K562 (cell line): ENCODE data around the gene EPS8L1. TPM values are rescaled to one million over a fixed set of nuclear protein-coding genes. Genes with fewer than 3 reads are reported as not detected.

Source experiments
- ATAC-seq: fragments of 200-7000 bp; cut with Tn5 transposase; 3 replicates; pipeline ENCODE4 v1.9.1; 2020; ENCODE audit warnings: moderate library complexity
- BruUV-seq: library from RNA; stranded (reverse); fragments of 400-500 nt; replicated peaks from 2 replicates; lab custom pipeline; 2021; lab: Mats Ljungman, UMichigan
- CTCF ChIA-PET: fragments of 300-600 bp; formaldehyde crosslinking; extraction: SDS; loops from one replicate; lab custom pipeline; 2021; ENCODE audit warnings: low intra/inter-chr PET ratio; lab: Yijun Ruan, JAX
- POLR2A ChIA-PET: fragments of 300-600, 350-650 bp; sonication (Branson Sonifier 250); formaldehyde crosslinking; extraction: SDS; loops from one replicate; lab custom pipeline; 2021; ENCODE audit warnings: antibody characterized with exemption, inconsistent platforms; lab: Yijun Ruan, JAX
- DNase-seq, 4 experiments: peaks; one replicate each; pipeline versions ENCODE4 v3.0.0 to v3.0.0-alpha.2; 2011 to 2018; ENCODE audit warnings: low spot score in 3 of 4, mixed read lengths in 3 of 4; ENCODE audit errors: extremely low read depth in 1 of 4
- FAIRE-seq: peaks from 2 replicates; lab custom pipeline; 2011; peaks lifted over from hg19 to GRCh38; lab: Jason Lieb, UNC
- H2AFZ ChIP-seq: 2 replicates; pipeline ENCODE4 v1.6.0; 2011; ENCODE audit warnings: low read depth, low read length, control low read depth, inconsistent platforms
- H3K27ac ChIP-seq: fragments of 200-600 bp; 3 replicates; pipeline ENCODE4 v1.8.0; 2011; ENCODE audit warnings: low read depth, mild to moderate bottlenecking, control low read depth, inconsistent platforms, low read length, moderate library complexity, mixed read lengths; ENCODE audit errors: extremely low read depth
- H3K27me3 ChIP-seq, 2 experiments: fragments of 300-600 bp in 1 of 2; 2 replicates in 1 of 2; 3 replicates in 1 of 2; pipeline versions ENCODE4 v1.6.0 to v1.8.0; 2011; ENCODE audit warnings: inconsistent platforms in 2 of 2, low read length in 2 of 2, mild to moderate bottlenecking in 1 of 2, mixed read lengths in 1 of 2, moderate library complexity in 1 of 2; ENCODE audit not compliant: control insufficient read depth in 2 of 2, insufficient read depth in 2 of 2
- H3K36me3 ChIP-seq: fragments of 300-600 bp; 3 replicates; pipeline ENCODE4 v1.8.0; 2011; ENCODE audit warnings: mild to moderate bottlenecking, low read length, inconsistent platforms; ENCODE audit not compliant: control insufficient read depth, insufficient read depth
- H3K4me1 ChIP-seq, 2 experiments: fragments of 200-600 bp in 1 of 2; replicated peaks in 1 of 2; 2 replicates in 1 of 2; 3 replicates in 1 of 2; pipeline versions ENCODE4 v1.5.1 to v1.8.0; 2011; ENCODE audit warnings: inconsistent platforms in 2 of 2, low read length in 2 of 2, mild to moderate bottlenecking in 1 of 2, mixed read lengths in 1 of 2, moderate library complexity in 1 of 2; ENCODE audit not compliant: control insufficient read depth in 2 of 2, insufficient read depth in 2 of 2
- H3K4me2 ChIP-seq: 2 replicates; pipeline ENCODE4 v1.6.1; 2011; ENCODE audit warnings: low read length, control low read depth, inconsistent platforms, mixed read lengths; ENCODE audit not compliant: insufficient read depth
- H3K4me3 ChIP-seq: fragments of 200-600 bp; sonication (generic), shearing (Covaris generic); 2 replicates; pipeline ENCODE4 v1.5.1; 2016; ENCODE audit warnings: control low read depth, inconsistent platforms
- H3K79me2 ChIP-seq: fragments of 200-600 bp; 3 replicates; pipeline ENCODE4 v1.8.0; 2011; ENCODE audit warnings: low read length, inconsistent platforms; ENCODE audit not compliant: control insufficient read depth, insufficient read depth
- H3K9ac ChIP-seq, 2 experiments: 2 replicates each; pipeline versions ENCODE4 v1.6.0 to v1.6.1; 2011; ENCODE audit warnings: low read depth in 2 of 2, low read length in 2 of 2, control low read depth in 1 of 2, inconsistent platforms in 1 of 2, mild to moderate bottlenecking in 1 of 2, mixed read lengths in 1 of 2; ENCODE audit not compliant: insufficient read depth in 1 of 2
- H3K9me1 ChIP-seq: one replicate; pipeline ENCODE4 v1.6.0; 2011; ENCODE audit warnings: inconsistent platforms, mild to moderate bottlenecking, low read length, moderate library complexity; ENCODE audit not compliant: control insufficient read depth, insufficient read depth
- H3K9me3 ChIP-seq: replicated peaks from 2 replicates; pipeline ENCODE4 v1.5.1; 2011; ENCODE audit warnings: low read depth, low read length, inconsistent platforms; ENCODE audit not compliant: control insufficient read depth, insufficient read depth
- H4K20me1 ChIP-seq: replicated peaks from 2 replicates; pipeline ENCODE4 v1.6.1; 2011; ENCODE audit warnings: low read length, inconsistent platforms, mixed read lengths; ENCODE audit not compliant: control insufficient read depth, insufficient read depth
- ADNP ChIP-seq: fragments of 200-800 bp; sonication (Bioruptor generic); IDR thresholded peaks from 2 replicates; pipeline ENCODE4 v1.6.1; 2016; ENCODE audit warnings: missing genetic modification characterization, missing compliant biosample characterization
- ARNT ChIP-seq, 2 experiments: fragments of 450-650 bp; IDR thresholded peaks; 2 replicates each; pipeline ENCODE4 v1.6.1; 2016; ENCODE audit warnings: mild to moderate bottlenecking in 1 of 2
- ATF1 ChIP-seq, 2 experiments: fragments of 450-650 bp in 1 of 2; IDR thresholded peaks; 2 replicates each; pipeline ENCODE4 v1.6.1; 2016; ENCODE audit warnings: missing compliant biosample characterization in 1 of 2, missing genetic modification characterization in 1 of 2
- CEBPG ChIP-seq, 3 experiments: fragments of 200-800 bp in 1 of 3; sonication (Bioruptor generic) in 1 of 3; sonication (generic) in 1 of 3; formaldehyde crosslinking in 1 of 3; IDR thresholded peaks in 2 of 3; conservative IDR thresholded peaks in 1 of 3; 2 replicates each; pipeline versions ENCODE4 v1.6.1 to v1.8.0; 2016 to 2022; ENCODE audit warnings: missing compliant biosample characterization in 2 of 3, missing genetic modification characterization in 2 of 3, mild to moderate bottlenecking in 1 of 3, missing genetic modification reagents in 1 of 3
- ILF3 ChIP-seq: fragments of 450-650 bp; IDR thresholded peaks from 2 replicates; pipeline ENCODE4 v1.6.1; 2018; ENCODE audit warnings: antibody characterized with exemption, mild to moderate bottlenecking, moderate library complexity, borderline replicate concordance
- NCOA1 ChIP-seq: fragments of 450-650 bp; IDR thresholded peaks from 2 replicates; pipeline ENCODE4 v1.6.1; 2016; ENCODE audit warnings: low read depth
- ZNF57 ChIP-seq: fragments of 450-650 bp; formaldehyde crosslinking; IDR thresholded peaks from 2 replicates; pipeline ENCODE4 v1.4.0; 2020; ENCODE audit warnings: mild to moderate bottlenecking, moderate library complexity
- WGBS: fragments of 100-300 bp; shearing (Covaris generic); methylation state at CpG from one replicate; pipeline ENCODE4 v1.1.6; 2016; ENCODE audit warnings: low coverage, mixed read lengths; ENCODE audit not compliant: insufficient coverage; ENCODE audit errors: missing lambda C conversion rate; 5-methylcytosine and 5-hydroxymethylcytosine counted together
- in situ Hi-C: fragments of 300-500 bp; cut with MboI; formaldehyde crosslinking; loops from 4 replicates; pipeline ENCODE4 v1.15.0; 2018; ENCODE audit warnings: inconsistent platforms, mixed read lengths
- intact Hi-C: fragments of 100-400 bp; cut with micrococcal nuclease; formaldehyde crosslinking; loops from 2 replicates; pipeline ENCODE4 v1.14.2; 2022
- polyA plus RNA-seq, 8 experiments: library from polyadenylated mRNA; depleted of rRNA in 4 of 8; stranded (reverse) in 5 of 8; unstranded in 3 of 8; fragments of >200 nt; fragmentation: Nextera tagmentation in 2 of 8; fragmentation: Illumina TruSeq in 1 of 8; extraction: Ambion mirVana in 2 of 8; extraction: Trizol in 1 of 8; gene quantifications; 2 replicates each; pipeline versions ENCODE4 v1.2.1 to v1.2.3, GENCODE V29; 2011 to 2014; ENCODE audit warnings: inconsistent platforms in 1 of 8, missing spikeins in 1 of 8
- total RNA-seq, 7 experiments: library from RNA; depleted of rRNA in 6 of 7; stranded (reverse); fragments of >200 nt in 6 of 7; fragmentation: Illumina TruSeq in 2 of 7; extraction: Trizol in 2 of 7; gene quantifications; 2 replicates each; pipeline versions ENCODE4 v1.2.1 to v1.2.3, GENCODE V29; 2011 to 2021; ENCODE audit warnings: low replicate concordance in 1 of 7

EPS8L1 gene
- total and polyA plus RNA-seq, 9 of the 15 experiments (the other 6 are each of a cell fraction or from before 2014, with no cell fraction given) = 0.35 to 22.1 (median 11.9) TPM

- TF ChIP-seq ZNF57 (CRISPR knock-in tag) = no peak
- TF ChIP-seq ARNT (IDR thresholded peaks at IDR 0.05) = 0 out of 4 replicates have a peak, but pooled peaks of 1 of the 2 experiments have one; percentile 48
Measured at GRCh38 chr19:55062735-55063491, 12.8 kb upstream of the EPS8L1 start, which contains the start of gene RDH13 (continued).

- peaks cover 41% of the 10 kb centered on the region for H3K79me2 ChIP-seq
- peaks cover 30% of the 10 kb centered on the region; the same call in 2 of the 3 replicates for H3K36me3 ChIP-seq
- FAIRE-seq = no peak
- H3K4me2 ChIP-seq = peak overlapping the region; percentile 44
- H3K9me3 ChIP-seq = no peaks in the 10 kb centered on the region
- no peak overlapping the region; the same call in 2 of the 3 replicates for H3K27ac ChIP-seq
- in situ Hi-C loops (no loop called here), intact Hi-C loops (no loop called here)
- DNase-seq = no peak
- peak overlapping the region; percentile 30 for H2AFZ ChIP-seq
- CTCF ChIA-PET = no interaction called here
- BruUV-seq = no TSS peak
- ATAC-seq = no peak
- H3K9ac ChIP-seq = no peak overlapping the region
- no peak overlapping the region for H3K4me3 ChIP-seq
- 0 out of 2 replicates have a peak, but pooled peaks cover 4% of the 10 kb centered on the region for H4K20me1 ChIP-seq
- no peaks in the 10 kb centered on the region for H3K9me1 ChIP-seq
- H3K27me3 ChIP-seq = peaks cover 8% of the 10 kb centered on the region in 2 experiments; a peak in 3 of 5 replicates
- POLR2A ChIA-PET = interaction anchor here (0.6 to 1.5 kb wide), 11 partner anchors 9 to 182 kb away, joined by 3 to 7 read pairs (median 4); partner anchors contain the start of genes GP6 and TNNI3
- H3K4me1 ChIP-seq = peaks cover 3 to 19% of the 10 kb centered on the region in 2 experiments; a peak in 4 of 5 replicates
- WGBS = 33% methylated on average over 2 of the region's 3 CpGs
- 0 out of 2 replicates have a peak, but pooled peaks have one; percentile 3 for TF ChIP-seq NCOA1
- TF ChIP-seq ATF1 (CRISPR knock-in tag; IDR thresholded peaks at IDR 0.05) = no peak
- TF ChIP-seq ATF1 (tag; IDR thresholded peaks at IDR 0.05) = peak; percentile 1
- peak; percentile 79 for TF ChIP-seq ADNP (tag)
- TF ChIP-seq CEBPG (CRISPR knock-in tag; IDR thresholded peaks at IDR 0.05) = no peak
- 0 out of 4 replicates have a peak, but pooled peaks of 1 of the 2 experiments have one; percentile 3 for TF ChIP-seq CEBPG (tag; conservative IDR thresholded peaks at IDR 0.05 in 1 of 2, IDR thresholded peaks at IDR 0.05 in 1 of 2)
- no peak for TF ChIP-seq ILF3
Measured at GRCh38 chr19:55063492-55063843, 12.2 kb upstream of the EPS8L1 start.
